GM21723 (cell line): ENCODE data around the gene MPG.

Experiments used
- ATAC-seq: cut with Tn5 transposase; IDR thresholded peaks from one replicate; pipeline ENCODE4 v1.9.1; 2021; ENCODE audit warnings: mild to moderate bottlenecking, moderate library complexity; ENCODE audit not compliant: unreplicated experiment

Gene MPG

GRCh38 chr16:83060-83603 lies 5.1 kb downstream of the MPG start:
- ATAC-seq: no peak

- no peak for ATAC-seq
Measured at GRCh38 chr16:83781-84615, 6.0 kb downstream of the MPG start.

- ATAC-seq: peak; percentile 75
Measured at GRCh38 chr16:84718-85406, 6.8 kb downstream of the MPG start.

GRCh38 chr16:85407-85782 lies 7.4 kb downstream of the MPG start:
- ATAC-seq: no peak

- no peak for ATAC-seq
Measured at GRCh38 chr16:85865-86264, 7.8 kb downstream of the MPG start.

- ATAC-seq: no peak
Measured at GRCh38 chr16:86483-86952, 8.5 kb downstream of the MPG start.

- no peak for ATAC-seq
Measured at GRCh38 chr16:88613-89012, 10.6 kb downstream of the MPG start.

GRCh38 chr16:89391-90302 lies 11.6 kb downstream of the MPG start:
- ATAC-seq: no peak

GRCh38 chr16:91484-91883 lies 13.5 kb downstream of the MPG start:
- ATAC-seq: no peak

- ATAC-seq: no peak
Measured at GRCh38 chr16:92431-93339, 14.7 kb downstream of the MPG start.

GRCh38 chr16:94918-95265 lies 16.9 kb downstream of the MPG start:
- ATAC-seq: no peak

- ATAC-seq: peak; percentile 76
Measured at GRCh38 chr16:96935-97381, 18.9 kb downstream of the MPG start.

GRCh38 chr16:97822-98221 lies 19.8 kb downstream of the MPG start:
- ATAC-seq: no peak

GRCh38 chr16:100989-101388 lies 23.0 kb downstream of the MPG start:
- no peak for ATAC-seq

- no peak for ATAC-seq
Measured at GRCh38 chr16:101586-101985, 23.6 kb downstream of the MPG start.

GRCh38 chr16:102060-102855 lies 24.2 kb downstream of the MPG start:
- ATAC-seq: no peak

GRCh38 chr16:104355-104754 lies 26.3 kb downstream of the MPG start:
- ATAC-seq: no peak

- ATAC-seq: no peak
Measured at GRCh38 chr16:104928-105327, 26.9 kb downstream of the MPG start.

GRCh38 chr16:105521-105920 lies 27.5 kb downstream of the MPG start:
- no peak for ATAC-seq
